Activated T-helper 1 cell treated with anti-CD3 and anti-CD28 coated beads, Interleukin-2, amount 50 U/mL, for 16 hours (primary cell): Measurements from ENCODE around the gene NTPCR.
"Not testable (repeated sequence)": the region's sequence is repeated elsewhere in the genome, so short reads cannot be mapped to it uniquely, and the experiment has no call there.

Source experiments
- DNase-seq, 2 donors: peaks; one replicate each; pipeline ENCODE4 v3.0.0-alpha.2; 2020; ENCODE audit warnings: low read depth in 1 of 2, low spot score in 1 of 2

The NTPCR gene

GRCh38 chr1:232925421-232926220 lies 24.8 kb upstream of the NTPCR start:
- DNase-seq, result no peak

DNA sequence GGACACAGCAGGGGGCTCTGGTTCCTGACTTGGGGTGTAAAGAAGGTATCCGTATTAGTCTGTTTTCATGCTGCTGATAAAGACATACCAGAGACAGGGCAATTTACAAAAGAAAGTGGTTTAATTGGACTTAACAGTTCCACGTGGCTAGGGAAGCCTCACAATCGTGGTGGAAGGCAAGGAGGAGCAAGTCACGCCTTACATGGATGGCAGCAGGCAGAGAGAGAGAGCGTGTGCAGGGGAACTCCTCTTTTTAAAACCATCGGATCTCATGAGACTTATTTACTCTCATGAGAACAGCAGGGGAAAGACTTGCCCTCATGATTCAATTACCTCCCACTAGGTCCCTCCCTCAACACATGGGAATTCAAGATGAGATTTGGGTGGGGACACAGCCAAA lies 23.2 kb upstream of the NTPCR start:
- DNase-seq, result not testable (repeated sequence)

DNA sequence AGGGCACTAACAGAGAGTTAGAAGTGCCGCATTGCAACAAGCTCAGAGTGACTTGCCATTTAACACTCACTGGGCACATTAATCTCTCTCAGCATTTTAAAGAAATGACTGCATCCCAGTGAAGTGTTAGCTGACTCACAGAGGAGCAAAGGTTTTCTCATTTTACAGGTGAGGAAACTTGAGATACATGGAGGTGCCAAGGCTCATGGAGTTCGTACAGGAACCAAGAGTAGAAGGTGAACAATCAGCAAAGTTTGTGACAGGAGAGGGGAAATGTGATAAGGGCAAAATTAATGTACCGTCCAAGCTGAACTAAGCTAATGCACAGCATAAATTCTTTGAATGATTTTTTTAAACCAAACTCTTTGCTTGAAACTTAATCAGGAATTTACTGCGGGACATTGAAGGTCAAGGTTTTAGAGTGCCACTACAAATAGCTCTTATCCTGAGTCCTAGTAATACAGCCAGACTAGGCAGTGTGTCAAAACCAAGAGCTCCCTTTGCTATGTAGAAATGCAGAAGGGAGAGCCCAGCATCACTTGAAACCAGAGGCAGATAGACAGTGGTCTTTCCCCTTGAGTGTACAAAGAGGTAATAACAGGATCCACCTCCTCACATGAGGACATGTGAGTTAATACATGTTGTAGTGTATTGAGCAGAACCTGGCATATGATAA lies 22.4 kb upstream of the NTPCR start:
- no peak for DNase-seq

DNA sequence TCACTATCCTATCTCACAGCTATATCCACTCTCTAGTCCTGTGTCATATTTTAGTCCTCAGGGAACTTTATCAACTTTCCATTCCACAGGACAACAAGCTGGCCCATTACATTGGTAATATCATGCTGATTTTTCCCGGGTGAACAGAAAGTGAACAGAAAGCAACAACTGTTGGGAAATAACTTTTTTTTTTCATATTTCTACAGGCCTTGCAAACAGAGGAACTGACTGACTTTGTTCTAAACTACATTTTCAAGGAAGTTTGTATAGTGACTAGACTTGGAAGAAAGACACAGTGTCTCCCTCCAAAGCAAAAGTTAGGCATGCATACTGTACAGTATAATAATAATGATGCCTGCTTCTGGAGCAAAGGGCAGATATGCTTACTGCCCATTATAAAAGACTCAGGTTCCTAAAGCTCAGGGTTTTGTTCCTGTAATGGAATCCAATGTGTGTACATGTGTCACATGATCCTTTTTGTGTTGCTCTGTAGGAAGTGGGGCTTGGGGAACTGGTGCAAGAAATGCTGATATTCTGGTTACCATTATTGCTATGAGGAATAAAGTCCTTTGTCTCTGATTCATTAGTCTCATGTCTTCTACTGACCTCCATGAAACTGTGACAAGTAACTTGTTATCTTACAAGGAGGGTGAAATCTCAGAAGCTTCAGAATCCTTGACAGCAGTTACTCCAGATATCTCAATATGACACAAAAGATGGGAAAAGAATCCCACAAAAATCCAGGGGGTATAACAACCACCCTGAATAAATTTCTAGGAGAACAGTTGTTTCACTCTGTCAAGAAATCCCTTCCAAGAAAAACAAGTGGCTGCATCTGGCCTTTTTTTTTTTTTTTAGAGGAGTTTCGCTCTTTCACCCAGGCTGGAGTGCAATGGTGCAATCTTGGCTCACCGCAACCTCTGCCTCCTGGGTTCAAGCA lies 17.7 kb upstream of the NTPCR start:
- no peak for DNase-seq

- no peak for DNase-seq
These were observed 13.5 kb upstream of the NTPCR start for GRCh38 chr1:232936941-232937340.

- DNase-seq, result no peak
These were observed 12.6 kb upstream of the NTPCR start for GRCh38 chr1:232937741-232938375.

GRCh38 chr1:232938926-232939325 lies 11.5 kb upstream of the NTPCR start:
- no peak for DNase-seq

DNA sequence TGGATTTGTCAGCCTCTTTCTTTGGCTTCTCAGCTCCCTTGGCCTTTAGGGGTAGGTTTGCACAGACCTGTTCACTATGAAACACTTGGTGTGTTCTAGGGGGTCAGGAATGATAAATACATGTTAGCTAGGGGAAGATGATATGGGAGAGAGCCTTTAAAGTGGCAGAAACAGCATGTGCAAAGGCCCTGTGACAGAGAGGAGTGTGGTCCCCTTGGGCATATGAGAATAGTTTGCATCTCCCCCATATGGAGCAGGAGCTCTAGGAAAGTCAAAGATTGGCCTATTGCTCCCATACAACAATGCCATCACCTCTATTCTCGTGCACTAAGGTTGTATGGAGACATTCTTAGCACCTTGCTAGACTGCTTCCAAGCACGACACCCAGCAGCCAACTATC lies 10.7 kb upstream of the NTPCR start:
- no peak for DNase-seq

- DNase-seq, result no peak
These were observed 10.1 kb upstream of the NTPCR start for GRCh38 chr1:232940262-232940661.

GRCh38 chr1:232942413-232943294 lies 7.8 kb upstream of the NTPCR start:
- DNase-seq, result no peak

- no peak for DNase-seq
These were observed 6.6 kb upstream of the NTPCR start for GRCh38 chr1:232943679-232944252.

DNA sequence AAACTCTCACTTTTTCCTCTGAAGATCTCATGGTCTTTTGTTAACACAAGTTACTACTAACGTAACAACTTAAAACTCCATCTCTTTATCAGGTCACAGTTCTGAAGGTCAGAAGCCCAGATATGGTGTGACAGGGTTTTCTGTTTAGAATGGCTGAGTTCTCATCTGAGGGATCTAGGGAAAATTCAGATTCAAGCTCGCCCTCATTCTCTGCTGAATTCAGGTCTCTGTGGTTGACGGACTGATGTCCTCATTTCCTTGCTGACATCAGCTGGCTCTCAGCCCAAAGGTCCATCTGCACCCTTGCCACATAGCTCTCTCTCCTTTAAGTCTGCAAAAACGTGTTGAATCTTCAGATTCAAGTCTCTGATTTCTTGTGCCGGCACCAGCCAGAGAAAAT lies 6.1 kb upstream of the NTPCR start:
- DNase-seq, result no peak

DNA sequence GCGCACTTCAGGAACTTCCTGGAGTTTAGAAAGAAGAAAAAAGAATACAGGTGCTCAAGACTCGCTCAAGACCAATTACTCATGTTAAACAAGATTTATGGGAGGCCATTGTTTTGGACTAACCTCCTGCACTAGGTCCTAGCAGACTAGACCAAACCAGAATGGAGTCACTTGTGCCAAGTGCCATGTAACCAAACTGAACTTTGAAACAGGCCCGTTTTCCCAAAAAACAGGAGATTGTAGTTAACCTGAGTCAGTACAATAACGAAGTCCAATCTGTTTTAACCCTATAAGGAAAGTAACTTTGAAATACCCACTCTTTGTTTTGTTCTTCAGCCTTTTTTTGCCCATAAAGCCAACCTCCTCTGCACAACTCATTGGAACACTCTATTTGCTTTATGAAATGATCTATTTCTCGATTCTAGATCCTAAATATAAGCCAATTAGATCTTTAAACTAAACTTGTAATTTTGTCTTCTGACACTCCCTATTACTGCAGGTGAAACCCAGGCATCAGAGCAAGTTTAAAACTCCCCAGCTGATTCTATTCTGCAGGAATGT lies 695 bp upstream of the NTPCR start:
- no peak for DNase-seq

GRCh38 chr1:232951180-232951579 lies 769 bp downstream of the NTPCR start:
- no peak for DNase-seq

- DNase-seq, result no peak
These were observed 1.2 kb downstream of the NTPCR start for GRCh38 chr1:232951605-232952004.

DNA sequence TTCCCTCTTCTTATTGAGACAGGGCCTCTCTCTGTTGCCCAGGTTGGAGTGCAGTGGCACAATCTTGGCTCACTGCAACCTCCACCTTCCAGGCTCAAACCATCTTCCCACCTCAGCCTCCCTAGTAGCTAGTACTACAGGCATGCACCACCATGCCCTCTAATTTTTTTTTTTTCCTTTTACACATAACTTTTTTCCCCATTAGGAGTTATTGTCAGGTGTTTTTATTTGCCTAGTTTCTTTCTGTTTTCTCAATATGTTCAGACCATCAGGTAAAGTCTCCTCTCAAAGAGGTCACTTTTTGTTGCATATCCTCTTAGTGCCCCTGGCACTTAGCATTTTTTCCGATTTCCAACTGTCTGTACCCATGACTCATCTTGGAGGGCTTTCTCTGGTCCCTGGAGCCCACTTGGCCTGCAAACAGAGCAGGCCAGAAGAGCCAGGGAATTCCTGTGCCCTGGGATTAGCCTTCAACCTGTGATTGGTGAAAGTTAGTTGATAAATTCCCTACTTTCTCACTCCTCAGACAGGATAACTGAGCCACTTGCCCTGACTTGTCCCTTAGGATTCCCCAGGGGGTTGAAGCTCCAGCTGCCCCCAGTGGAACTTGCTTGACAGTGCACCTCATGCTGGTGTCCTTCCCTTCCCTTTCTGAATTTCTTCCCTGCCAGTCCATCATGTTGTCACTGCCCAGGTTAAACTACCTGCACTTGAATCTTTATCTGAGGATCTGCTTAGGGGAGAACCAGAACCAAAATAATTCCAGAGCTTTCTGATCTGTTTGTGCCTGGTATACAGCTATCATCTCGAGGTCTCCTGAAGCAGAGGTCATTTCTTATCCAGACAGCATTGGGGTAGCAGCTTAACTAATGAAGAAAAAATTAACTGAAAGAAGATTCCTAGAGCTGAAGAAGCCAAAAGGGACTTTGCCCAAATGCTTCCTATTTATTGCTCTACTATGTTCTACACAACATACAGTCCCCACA lies 2.4 kb downstream of the NTPCR start:
- DNase-seq, result no peak

DNA sequence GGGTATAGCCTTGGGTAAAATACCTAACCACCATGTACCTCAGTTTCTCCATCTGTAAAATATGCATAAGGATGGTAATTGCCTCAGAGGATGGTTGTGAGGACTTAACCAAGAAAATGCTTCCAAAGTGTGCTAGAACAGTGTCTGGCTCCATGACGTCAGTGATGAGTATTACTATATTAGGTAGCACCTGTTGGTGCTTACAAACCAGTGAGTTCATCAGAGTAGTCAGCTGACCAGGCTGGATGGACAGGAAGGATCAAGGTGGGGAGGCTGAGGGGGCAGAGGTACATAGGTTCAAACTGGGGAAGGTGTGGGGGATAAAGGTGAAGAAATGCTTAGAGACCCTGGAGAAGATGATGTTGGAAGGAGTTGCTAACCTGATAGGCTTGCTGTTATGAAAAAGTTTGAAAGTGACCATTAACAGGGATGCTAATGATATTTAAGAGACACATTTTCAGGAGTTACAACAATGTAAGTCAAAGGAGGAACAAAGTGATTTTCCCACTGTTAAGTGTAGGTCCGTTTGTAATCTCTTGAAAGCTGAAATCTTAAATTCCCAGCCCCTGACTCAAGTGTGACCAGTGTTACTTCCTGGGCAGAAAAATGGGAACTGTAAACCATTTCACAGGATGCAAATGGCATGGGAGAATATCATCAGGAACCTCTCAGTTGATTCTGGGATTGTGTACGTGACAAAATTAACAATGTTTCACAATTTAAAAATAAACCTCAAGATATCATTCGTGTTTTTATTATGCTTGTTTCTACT lies 4.4 kb downstream of the NTPCR start:
- DNase-seq, result no peak

DNA sequence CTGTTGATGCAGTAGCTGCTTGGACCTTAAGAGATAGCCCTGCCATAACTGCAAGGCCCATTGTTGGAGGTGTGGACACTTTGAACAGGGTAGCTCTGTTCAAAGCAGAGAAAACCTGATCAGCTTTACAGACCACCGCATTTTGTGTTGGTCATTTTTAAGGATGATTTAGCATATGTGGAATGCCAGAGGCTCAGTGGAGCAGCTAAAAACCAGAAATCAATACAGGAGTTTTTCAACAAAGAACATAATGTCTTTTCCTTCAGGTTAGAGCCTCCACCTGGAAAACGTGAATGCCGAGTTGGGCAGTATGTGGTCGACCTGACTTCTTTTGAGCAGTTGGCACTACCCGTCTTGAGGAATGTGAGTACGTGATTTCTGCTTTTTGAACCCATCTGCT lies 5.7 kb downstream of the NTPCR start:
- no peak for DNase-seq
